Measurements from ENCODE around the gene ACADVL.
A peak's percentile ranks its signal among the peaks of the same experiment; 100 is the strongest.

ACADVL gene

GRCh38 chr17:7216242-7217112 lies 3.3 kb upstream of the ACADVL start:
- no peak for DNase-seq

GRCh38 chr17:7217113-7217987 lies 2.4 kb upstream of the ACADVL start:
- DNase-seq = peak in 28 of 56 donors; percentile 19 to 59 (median 40)

- no peak for DNase-seq
Measured at GRCh38 chr17:7218166-7218565, 1.6 kb upstream of the ACADVL start.

GRCh38 chr17:7218758-7219157 lies 980 bp upstream of the ACADVL start:
- DNase-seq = no peak

- no peak for DNase-seq
Measured at GRCh38 chr17:7219229-7219811, 418 bp upstream of the ACADVL start.

- DNase-seq = peak in 16 of 56 donors; percentile 12 to 50 (median 34)
Measured at GRCh38 chr17:7220593-7221277, 997 bp downstream of the ACADVL start.

- DNase-seq = no peak
Measured at GRCh38 chr17:7221278-7222092, 1.7 kb downstream of the ACADVL start.

GRCh38 chr17:7222093-7222971 lies 2.6 kb downstream of the ACADVL start:
- no peak for DNase-seq

GRCh38 chr17:7222972-7223292 lies 3.2 kb downstream of the ACADVL start:
- DNase-seq = no peak

- DNase-seq = no peak
Measured at GRCh38 chr17:7223375-7223774, 3.6 kb downstream of the ACADVL start.

- DNase-seq = peak in 1 of 56 donors; percentile 18
Measured at GRCh38 chr17:7224110-7224509, 4.4 kb downstream of the ACADVL start.

- no peak for DNase-seq
Measured at GRCh38 chr17:7224661-7225111, 4.9 kb downstream of the ACADVL start.

GRCh38 chr17:7225711-7226331 lies 6.1 kb downstream of the ACADVL start:
- no peak for DNase-seq

- no peak for DNase-seq
Measured at GRCh38 chr17:7226721-7227710, 7.3 kb downstream of the ACADVL start.

GRCh38 chr17:7228920-7229319 lies 9.2 kb downstream of the ACADVL start:
- DNase-seq = no peak

- DNase-seq = no peak
Measured at GRCh38 chr17:7229504-7229903, 9.8 kb downstream of the ACADVL start.

- no peak for DNase-seq
Measured at GRCh38 chr17:7232114-7232513, 12.4 kb downstream of the ACADVL start.

GRCh38 chr17:7233701-7234082 lies 14.0 kb downstream of the ACADVL start:
- DNase-seq = no peak

Data from amygdala (tissue), 56 donors.